WI38 (cell line): ENCODE results near the gene NAA30.
A peak's percentile ranks its signal among the peaks of the same experiment; 100 is the strongest.

Experiments used
- H3K4me3 ChIP-seq: 2 replicates; pipeline ENCODE4 v1.5.1; 2011; ENCODE audit warnings: low read depth, mild to moderate bottlenecking, control low read depth, low read length
- CTCF ChIP-seq: IDR thresholded peaks from 2 replicates; pipeline ENCODE4 v1.5.1; 2012; ENCODE audit warnings: low read depth, mild to moderate bottlenecking, control low read depth, low read length

The NAA30 gene

GRCh38 chr14:57383125-57383745 lies 7.2 kb upstream of the NAA30 start:
- no peak overlapping the region for H3K4me3 ChIP-seq
- no peak for TF ChIP-seq CTCF

GRCh38 chr14:57388067-57388466 lies 2.3 kb upstream of the NAA30 start:
- no peak overlapping the region for H3K4me3 ChIP-seq
- TF ChIP-seq CTCF: no peak

GRCh38 chr14:57389646-57390036 lies 745 bp upstream of the NAA30 start:
- H3K4me3 ChIP-seq: peak overlapping the region; percentile 82
- TF ChIP-seq CTCF: no peak

GRCh38 chr14:57390806-57391516 lies 575 bp downstream of the NAA30 start:
- no peak for TF ChIP-seq CTCF
- H3K4me3 ChIP-seq: peak overlapping the region; percentile 82

GRCh38 chr14:57391517-57392195 lies 1.3 kb downstream of the NAA30 start:
- H3K4me3 ChIP-seq: peak overlapping the region; percentile 82
- no peak for TF ChIP-seq CTCF

GRCh38 chr14:57392830-57393229 lies 2.4 kb downstream of the NAA30 start:
- H3K4me3 ChIP-seq: peak overlapping the region; percentile 82; the same call in 1 of the 2 replicates
- TF ChIP-seq CTCF: no peak
